HG03196 (cell line): Measurements from ENCODE around the gene TMEM120B.
"Not testable (repeated sequence)": the region's sequence is repeated elsewhere in the genome, so short reads cannot be mapped to it uniquely, and the experiment has no call there.

Source experiments
- ATAC-seq: cut with Tn5 transposase; IDR thresholded peaks from one replicate; pipeline ENCODE4 v1.9.1; 2021; ENCODE audit not compliant: unreplicated experiment

The TMEM120B gene

GRCh38 chr12:121712461-121713256, at the start of gene TMEM120B:
TSS of gene TMEM120B (plus strand) at chr12:121712752. CDS start at chr12:121712896, 144 bp downstream.
- peak; percentile 70 for ATAC-seq

- ATAC-seq = no peak
Observed at GRCh38 chr12:121663610-121663929, 49.0 kb upstream of the TMEM120B start.

- not testable (repeated sequence) for ATAC-seq
Observed at GRCh38 chr12:121666829-121667228, 45.7 kb upstream of the TMEM120B start.

GRCh38 chr12:121668750-121669520, 43.6 kb upstream of the TMEM120B start:
- ATAC-seq = no peak

- ATAC-seq = no peak
Observed at GRCh38 chr12:121669521-121669900, 43.0 kb upstream of the TMEM120B start, which contains the start of gene MORN3. TSS of gene MORN3 (minus strand) at chr12:121669654. CDS start at chr12:121669483, 171 bp downstream.

- ATAC-seq = no peak
Observed at GRCh38 chr12:121673013-121673511, 39.5 kb upstream of the TMEM120B start.

- ATAC-seq = no peak
Observed at GRCh38 chr12:121676190-121676589, 36.4 kb upstream of the TMEM120B start.

GRCh38 chr12:121678305-121678704, 34.2 kb upstream of the TMEM120B start:
- ATAC-seq = no peak

- ATAC-seq = no peak
Observed at GRCh38 chr12:121678716-121679300, 33.7 kb upstream of the TMEM120B start.

GRCh38 chr12:121679661-121680197, 32.8 kb upstream of the TMEM120B start:
- not testable (repeated sequence) for ATAC-seq

- no peak for ATAC-seq
Observed at GRCh38 chr12:121688966-121689365, 23.6 kb upstream of the TMEM120B start.

GRCh38 chr12:121689430-121689829, 23.1 kb upstream of the TMEM120B start:
- ATAC-seq = no peak

- ATAC-seq = not testable (repeated sequence)
Observed at GRCh38 chr12:121692744-121693143, 19.8 kb upstream of the TMEM120B start.

- no peak for ATAC-seq
Observed at GRCh38 chr12:121693155-121693687, 19.3 kb upstream of the TMEM120B start.

GRCh38 chr12:121697093-121697698, 15.4 kb upstream of the TMEM120B start:
- no peak for ATAC-seq

GRCh38 chr12:121697861-121698260, 14.7 kb upstream of the TMEM120B start:
- ATAC-seq = not testable (repeated sequence)

GRCh38 chr12:121701667-121702277, 10.8 kb upstream of the TMEM120B start:
- no peak for ATAC-seq

- no peak for ATAC-seq
Observed at GRCh38 chr12:121702944-121703343, 9.6 kb upstream of the TMEM120B start.

- no peak for ATAC-seq
Observed at GRCh38 chr12:121705514-121705913, 7.0 kb upstream of the TMEM120B start.
